K562 (cell line): Measurements from ENCODE around the gene BTF3L4. TPM values are rescaled to one million over a fixed set of nuclear protein-coding genes. Genes with fewer than 3 reads are reported as not detected.
A peak's percentile ranks its signal among the peaks of the same experiment; 100 is the strongest.

Experiments
- ATAC-seq: fragments of 200-7000 bp; cut with Tn5 transposase; 3 replicates; pipeline ENCODE4 v1.9.1; 2020; ENCODE audit warnings: moderate library complexity
- BruUV-seq: library from RNA; stranded (reverse); fragments of 400-500 nt; replicated peaks from 2 replicates; lab custom pipeline; 2021; lab: Mats Ljungman, UMichigan
- CTCF ChIA-PET: fragments of 300-600 bp; formaldehyde crosslinking; extraction: SDS; loops from one replicate; lab custom pipeline; 2021; ENCODE audit warnings: low intra/inter-chr PET ratio; lab: Yijun Ruan, JAX
- POLR2A ChIA-PET: fragments of 300-600, 350-650 bp; sonication (Branson Sonifier 250); formaldehyde crosslinking; extraction: SDS; loops from one replicate; lab custom pipeline; 2021; ENCODE audit warnings: antibody characterized with exemption, inconsistent platforms; lab: Yijun Ruan, JAX
- DNase-seq, 4 experiments: peaks; one replicate each; pipeline versions ENCODE4 v3.0.0 to v3.0.0-alpha.2; 2011 to 2018; ENCODE audit warnings: low spot score in 3 of 4, mixed read lengths in 3 of 4; ENCODE audit errors: extremely low read depth in 1 of 4
- FAIRE-seq: peaks from 2 replicates; lab custom pipeline; 2011; peaks lifted over from hg19 to GRCh38; lab: Jason Lieb, UNC
- H2AFZ ChIP-seq: 2 replicates; pipeline ENCODE4 v1.6.0; 2011; ENCODE audit warnings: low read depth, low read length, control low read depth, inconsistent platforms
- H3K27ac ChIP-seq: fragments of 200-600 bp; 3 replicates; pipeline ENCODE4 v1.8.0; 2011; ENCODE audit warnings: low read depth, mild to moderate bottlenecking, control low read depth, inconsistent platforms, low read length, moderate library complexity, mixed read lengths; ENCODE audit errors: extremely low read depth
- H3K27me3 ChIP-seq, 2 experiments: fragments of 300-600 bp in 1 of 2; 2 replicates in 1 of 2; 3 replicates in 1 of 2; pipeline versions ENCODE4 v1.6.0 to v1.8.0; 2011; ENCODE audit warnings: inconsistent platforms in 2 of 2, low read length in 2 of 2, mild to moderate bottlenecking in 1 of 2, mixed read lengths in 1 of 2, moderate library complexity in 1 of 2; ENCODE audit not compliant: control insufficient read depth in 2 of 2, insufficient read depth in 2 of 2
- H3K36me3 ChIP-seq: fragments of 300-600 bp; 3 replicates; pipeline ENCODE4 v1.8.0; 2011; ENCODE audit warnings: mild to moderate bottlenecking, low read length, inconsistent platforms; ENCODE audit not compliant: control insufficient read depth, insufficient read depth
- H3K4me1 ChIP-seq, 2 experiments: fragments of 200-600 bp in 1 of 2; replicated peaks in 1 of 2; 2 replicates in 1 of 2; 3 replicates in 1 of 2; pipeline versions ENCODE4 v1.5.1 to v1.8.0; 2011; ENCODE audit warnings: inconsistent platforms in 2 of 2, low read length in 2 of 2, mild to moderate bottlenecking in 1 of 2, mixed read lengths in 1 of 2, moderate library complexity in 1 of 2; ENCODE audit not compliant: control insufficient read depth in 2 of 2, insufficient read depth in 2 of 2
- H3K4me2 ChIP-seq: 2 replicates; pipeline ENCODE4 v1.6.1; 2011; ENCODE audit warnings: low read length, control low read depth, inconsistent platforms, mixed read lengths; ENCODE audit not compliant: insufficient read depth
- H3K4me3 ChIP-seq: fragments of 200-600 bp; sonication (generic), shearing (Covaris generic); 2 replicates; pipeline ENCODE4 v1.5.1; 2016; ENCODE audit warnings: control low read depth, inconsistent platforms
- H3K79me2 ChIP-seq: fragments of 200-600 bp; 3 replicates; pipeline ENCODE4 v1.8.0; 2011; ENCODE audit warnings: low read length, inconsistent platforms; ENCODE audit not compliant: control insufficient read depth, insufficient read depth
- H3K9ac ChIP-seq, 2 experiments: 2 replicates each; pipeline versions ENCODE4 v1.6.0 to v1.6.1; 2011; ENCODE audit warnings: low read depth in 2 of 2, low read length in 2 of 2, control low read depth in 1 of 2, inconsistent platforms in 1 of 2, mild to moderate bottlenecking in 1 of 2, mixed read lengths in 1 of 2; ENCODE audit not compliant: insufficient read depth in 1 of 2
- H3K9me1 ChIP-seq: one replicate; pipeline ENCODE4 v1.6.0; 2011; ENCODE audit warnings: inconsistent platforms, mild to moderate bottlenecking, low read length, moderate library complexity; ENCODE audit not compliant: control insufficient read depth, insufficient read depth
- H3K9me3 ChIP-seq: replicated peaks from 2 replicates; pipeline ENCODE4 v1.5.1; 2011; ENCODE audit warnings: low read depth, low read length, inconsistent platforms; ENCODE audit not compliant: control insufficient read depth, insufficient read depth
- H4K20me1 ChIP-seq: replicated peaks from 2 replicates; pipeline ENCODE4 v1.6.1; 2011; ENCODE audit warnings: low read length, inconsistent platforms, mixed read lengths; ENCODE audit not compliant: control insufficient read depth, insufficient read depth
- BCOR ChIP-seq: fragments of 450-650 bp; IDR thresholded peaks from 2 replicates; pipeline ENCODE4 v1.6.1; 2016
- CBFA2T3 ChIP-seq: fragments of 450-650 bp; IDR thresholded peaks from 2 replicates; pipeline ENCODE4 v1.6.1; 2017
- CCAR2 ChIP-seq: fragments of 200-400 bp; formaldehyde crosslinking; IDR thresholded peaks from 2 replicates; pipeline ENCODE4 v1.6.1; 2017; ENCODE audit warnings: mild to moderate bottlenecking, low read depth, low read length
- CEBPB ChIP-seq: fragments of 450-650 bp; IDR thresholded peaks from 2 replicates; pipeline ENCODE4 v1.6.1; 2016; ENCODE audit warnings: missing genetic modification characterization, missing compliant biosample characterization
- EP300 ChIP-seq: IDR thresholded peaks from 2 replicates; pipeline ENCODE4 v1.6.1; 2012; ENCODE audit warnings: low read length, improper control_type of control experiment
- GABPB2 ChIP-seq: fragments of 250-450 bp; sonication (Bioruptor Pico); conservative IDR thresholded peaks from 2 replicates; pipeline ENCODE4 v1.5.1; 2021; ENCODE audit warnings: mild to moderate bottlenecking
- JUN ChIP-seq, 2 experiments: sonication (generic) in 1 of 2; formaldehyde crosslinking in 1 of 2; IDR thresholded peaks; 2 replicates each; pipeline versions ENCODE4 v1.6.1 to v1.8.0; 2012 to 2022; ENCODE audit warnings: borderline replicate concordance in 2 of 2, mild to moderate bottlenecking in 2 of 2, improper control_type of control experiment in 1 of 2, low read depth in 1 of 2, low read length in 1 of 2, missing genetic modification reagents in 1 of 2
- KHSRP ChIP-seq: fragments of 450-650 bp; IDR thresholded peaks from 2 replicates; pipeline ENCODE4 v1.6.1; 2017
- NCOA6 ChIP-seq: fragments of 450-650 bp; IDR thresholded peaks from 2 replicates; pipeline ENCODE4 v1.6.1; 2017; ENCODE audit warnings: mild to moderate bottlenecking
- RAD51 ChIP-seq: fragments of 450-650 bp; IDR thresholded peaks from 2 replicates; pipeline ENCODE4 v1.7.1; 2016; ENCODE audit warnings: low read depth, mild to moderate bottlenecking, borderline replicate concordance
- RBM25 ChIP-seq: fragments of 200-400 bp; formaldehyde crosslinking; IDR thresholded peaks from 2 replicates; pipeline ENCODE4 v1.6.1; 2018; ENCODE audit warnings: low read length, low read depth, moderate library complexity; ENCODE audit not compliant: severe bottlenecking
- SAFB2 ChIP-seq: fragments of 200-400 bp; formaldehyde crosslinking; IDR thresholded peaks from 2 replicates; pipeline ENCODE4 v1.6.1; 2018; ENCODE audit warnings: borderline replicate concordance, low read length, low read depth, moderate library complexity; ENCODE audit not compliant: severe bottlenecking
- WGBS: fragments of 100-300 bp; shearing (Covaris generic); methylation state at CpG from one replicate; pipeline ENCODE4 v1.1.6; 2016; ENCODE audit warnings: low coverage, mixed read lengths; ENCODE audit not compliant: insufficient coverage; ENCODE audit errors: missing lambda C conversion rate; 5-methylcytosine and 5-hydroxymethylcytosine counted together
- in situ Hi-C: fragments of 300-500 bp; cut with MboI; formaldehyde crosslinking; loops from 4 replicates; pipeline ENCODE4 v1.15.0; 2018; ENCODE audit warnings: inconsistent platforms, mixed read lengths
- intact Hi-C: fragments of 100-400 bp; cut with micrococcal nuclease; formaldehyde crosslinking; loops from 2 replicates; pipeline ENCODE4 v1.14.2; 2022
- polyA plus RNA-seq, 8 experiments: library from polyadenylated mRNA; depleted of rRNA in 4 of 8; stranded (reverse) in 5 of 8; unstranded in 3 of 8; fragments of >200 nt; fragmentation: Nextera tagmentation in 2 of 8; fragmentation: Illumina TruSeq in 1 of 8; extraction: Ambion mirVana in 2 of 8; extraction: Trizol in 1 of 8; gene quantifications; 2 replicates each; pipeline versions ENCODE4 v1.2.1 to v1.2.3, GENCODE V29; 2011 to 2014; ENCODE audit warnings: inconsistent platforms in 1 of 8, missing spikeins in 1 of 8
- total RNA-seq, 7 experiments: library from RNA; depleted of rRNA in 6 of 7; stranded (reverse); fragments of >200 nt in 6 of 7; fragmentation: Illumina TruSeq in 2 of 7; extraction: Trizol in 2 of 7; gene quantifications; 2 replicates each; pipeline versions ENCODE4 v1.2.1 to v1.2.3, GENCODE V29; 2011 to 2021; ENCODE audit warnings: low replicate concordance in 1 of 7

Gene BTF3L4
- total and polyA plus RNA-seq, 9 of the 15 experiments (the other 6 are each of a cell fraction or from before 2014, with no cell fraction given) = 40.1 to 106 (median 88.8) TPM

DNA sequence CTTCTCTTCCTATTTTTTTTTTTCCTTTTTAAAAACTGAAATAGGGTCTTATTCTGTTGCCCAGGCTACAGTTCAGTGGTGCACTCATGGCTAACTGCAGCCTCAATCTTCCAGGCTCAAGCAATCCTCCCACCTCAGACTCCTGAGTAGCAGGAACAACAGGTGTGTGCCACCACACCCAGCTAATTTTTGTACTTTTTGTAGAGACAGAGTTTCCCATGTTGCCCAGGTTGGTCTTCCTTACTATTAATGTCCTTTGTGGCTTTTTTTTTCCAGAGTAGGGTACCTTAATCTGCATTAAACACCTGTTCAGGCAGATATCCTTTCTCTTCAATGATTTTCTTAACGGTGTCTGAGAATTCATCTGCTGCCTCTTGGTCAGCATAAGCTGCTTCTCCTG lies 18.2 kb upstream of the BTF3L4 start:
- intact Hi-C loops = no loop called here

GRCh38 chr1:52041551-52042185 lies 14.4 kb upstream of the BTF3L4 start:
- no peak for FAIRE-seq
- CTCF ChIA-PET = no interaction called here
- intact Hi-C loops = no loop called here
- no peak overlapping the region for H2AFZ ChIP-seq
- TF ChIP-seq BCOR (peak; percentile 52; the same call in 1 of the 2 replicates), RAD51 (no peak), RBM25 (peak; percentile 15)
- TF ChIP-seq, all 486 proteins: peak for 2
- Histone ChIP-seq H3K4me3 (no peak overlapping the region), H3K9me1 (no peaks in the 10 kb centered on the region), H3K9me3 (no peaks in the 10 kb centered on the region), H3K27ac (no peak overlapping the region), H3K9ac (no peak overlapping the region), H3K79me2 (peaks cover 13% of the 10 kb centered on the region; the same call in 1 of the 3 replicates), H3K4me1 (peaks cover 7 to 12% of the 10 kb centered on the region in 2 experiments; a peak in 4 of 5 replicates), H3K27me3 (no peaks in the 10 kb centered on the region), H4K20me1 (no peaks in the 10 kb centered on the region), H3K36me3 (peaks cover 29% of the 10 kb centered on the region; the same call in 2 of the 3 replicates), H3K4me2 (no peak overlapping the region)
- in situ Hi-C loops = no loop called here
- 83% methylated on average over 4 of the region's 4 CpGs for WGBS
- POLR2A ChIA-PET = interaction anchor here (0.6 to 2.3 kb wide), 5 partner anchors 9 to 154 kb away, joined by 3 to 11 read pairs (median 6); partner anchors contain the start of gene KTI12
- no peak for DNase-seq
- no TSS peak for BruUV-seq
- ATAC-seq = no peak

More for the DNA sequence above, 18.2 kb upstream of the BTF3L4 start:
- in situ Hi-C loops = no loop called here
- H3K4me1 ChIP-seq = peaks cover 0 to 6% of the 10 kb centered on the region in 2 experiments; a peak in 4 of 5 replicates
- no TSS peak for BruUV-seq
- no peaks in the 10 kb centered on the region for H3K27me3 ChIP-seq
- ChIA-PET CTCF (no interaction called here), POLR2A (interaction anchor here (0.6 to 1.8 kb wide), 3 partner anchors 8 to 1116 kb away, joined by 4 read pairs; no protein-coding TSS in a partner anchor)
- H4K20me1 ChIP-seq = 0 out of 2 replicates have a peak, but pooled peaks cover under 1% of the 10 kb centered on the region
- H2AFZ ChIP-seq = no peak overlapping the region
- DNase-seq (no peak), FAIRE-seq (no peak), ATAC-seq (no peak)
- H3K36me3 ChIP-seq = peaks cover 29% of the 10 kb centered on the region; the same call in 2 of the 3 replicates
- no peak overlapping the region for H3K4me3 ChIP-seq
- no peak overlapping the region for H3K4me2 ChIP-seq
- TF ChIP-seq CEBPB (0 out of 2 replicates have a peak, but pooled peaks have one; percentile 49), CBFA2T3 (no peak), GABPB2 (CRISPR knock-in tag) (no peak), JUN (IDR thresholded peaks at IDR 0.05; ENCODE audit: borderline replicate concordance, low read depth, low read length) (no peak), JUN (CRISPR knock-in tag; IDR thresholded peaks at IDR 0.05; ENCODE audit: borderline replicate concordance) (no peak), NCOA6 (no peak), EP300 (no peak), SAFB2 (no peak), KHSRP (no peak), CCAR2 (no peak)
- 28% methylated on average over 1 of the region's 1 CpG for WGBS
- H3K9ac ChIP-seq = no peak overlapping the region
- H3K9me3 ChIP-seq = no peaks in the 10 kb centered on the region
- H3K27ac ChIP-seq = no peak overlapping the region
- H3K79me2 ChIP-seq = peaks cover 11% of the 10 kb centered on the region
- no peaks in the 10 kb centered on the region for H3K9me1 ChIP-seq
